ENCODE measurements around the gene SLC9A9.

SLC9A9 gene

GRCh38 chr3:143333367-143333766 is 514.9 kb downstream of the SLC9A9 start:
- no peak for ATAC-seq
- TF ChIP-seq PPARA (CRISPR knock-in tag; IDR thresholded peaks at IDR 0.05; ENCODE audit: borderline replicate concordance) (no peak), ZFP3 (CRISPR knock-in tag; IDR thresholded peaks at IDR 0.05) (no peak), RARB (CRISPR knock-in tag; IDR thresholded peaks at IDR 0.05) (no peak), ZFP30 (CRISPR knock-in tag; IDR thresholded peaks at IDR 0.05) (no peak), POU6F1 (CRISPR knock-in tag; IDR thresholded peaks at IDR 0.05; ENCODE audit: borderline replicate concordance, low read depth) (no peak), CSRNP3 (CRISPR knock-in tag; IDR thresholded peaks at IDR 0.05) (no peak), TOX (CRISPR knock-in tag; IDR thresholded peaks at IDR 0.05; ENCODE audit: borderline replicate concordance) (no peak), ARNTL (CRISPR knock-in tag; IDR thresholded peaks at IDR 0.05; ENCODE audit: borderline replicate concordance, low read depth) (no peak), ZC3H10 (CRISPR knock-in tag; IDR thresholded peaks at IDR 0.05) (no peak), SNAI2 (CRISPR knock-in tag; IDR thresholded peaks at IDR 0.05) (no peak), BACH2 (CRISPR knock-in tag; IDR thresholded peaks at IDR 0.05; ENCODE audit: borderline replicate concordance) (no peak), ISL1 (CRISPR knock-in tag; IDR thresholded peaks at IDR 0.05) (no peak), CREB5 (CRISPR knock-in tag; IDR thresholded peaks at IDR 0.05; ENCODE audit: low read depth) (no peak), ZNF8 (CRISPR knock-in tag; IDR thresholded peaks at IDR 0.05) (no peak), TCF4 (CRISPR knock-in tag; IDR thresholded peaks at IDR 0.05; ENCODE audit: borderline replicate concordance) (no peak), OSR1 (CRISPR knock-in tag; IDR thresholded peaks at IDR 0.05) (no peak)
- TF ChIP-seq, protein P1, sequence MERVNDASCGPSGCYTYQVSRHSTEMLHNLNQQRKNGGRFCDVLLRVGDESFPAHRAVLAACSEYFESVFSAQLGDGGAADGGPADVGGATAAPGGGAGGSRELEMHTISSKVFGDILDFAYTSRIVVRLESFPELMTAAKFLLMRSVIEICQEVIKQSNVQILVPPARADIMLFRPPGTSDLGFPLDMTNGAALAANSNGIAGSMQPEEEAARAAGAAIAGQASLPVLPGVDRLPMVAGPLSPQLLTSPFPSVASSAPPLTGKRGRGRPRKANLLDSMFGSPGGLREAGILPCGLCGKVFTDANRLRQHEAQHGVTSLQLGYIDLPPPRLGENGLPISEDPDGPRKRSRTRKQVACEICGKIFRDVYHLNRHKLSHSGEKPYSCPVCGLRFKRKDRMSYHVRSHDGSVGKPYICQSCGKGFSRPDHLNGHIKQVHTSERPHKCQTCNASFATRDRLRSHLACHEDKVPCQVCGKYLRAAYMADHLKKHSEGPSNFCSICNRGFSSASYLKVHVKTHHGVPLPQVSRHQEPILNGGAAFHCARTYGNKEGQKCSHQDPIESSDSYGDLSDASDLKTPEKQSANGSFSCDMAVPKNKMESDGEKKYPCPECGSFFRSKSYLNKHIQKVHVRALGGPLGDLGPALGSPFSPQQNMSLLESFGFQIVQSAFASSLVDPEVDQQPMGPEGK (CRISPR knock-in tag; IDR thresholded peaks at IDR 0.05; ENCODE audit: borderline replicate concordance), result no peak
- TF ChIP-seq, protein P2, sequence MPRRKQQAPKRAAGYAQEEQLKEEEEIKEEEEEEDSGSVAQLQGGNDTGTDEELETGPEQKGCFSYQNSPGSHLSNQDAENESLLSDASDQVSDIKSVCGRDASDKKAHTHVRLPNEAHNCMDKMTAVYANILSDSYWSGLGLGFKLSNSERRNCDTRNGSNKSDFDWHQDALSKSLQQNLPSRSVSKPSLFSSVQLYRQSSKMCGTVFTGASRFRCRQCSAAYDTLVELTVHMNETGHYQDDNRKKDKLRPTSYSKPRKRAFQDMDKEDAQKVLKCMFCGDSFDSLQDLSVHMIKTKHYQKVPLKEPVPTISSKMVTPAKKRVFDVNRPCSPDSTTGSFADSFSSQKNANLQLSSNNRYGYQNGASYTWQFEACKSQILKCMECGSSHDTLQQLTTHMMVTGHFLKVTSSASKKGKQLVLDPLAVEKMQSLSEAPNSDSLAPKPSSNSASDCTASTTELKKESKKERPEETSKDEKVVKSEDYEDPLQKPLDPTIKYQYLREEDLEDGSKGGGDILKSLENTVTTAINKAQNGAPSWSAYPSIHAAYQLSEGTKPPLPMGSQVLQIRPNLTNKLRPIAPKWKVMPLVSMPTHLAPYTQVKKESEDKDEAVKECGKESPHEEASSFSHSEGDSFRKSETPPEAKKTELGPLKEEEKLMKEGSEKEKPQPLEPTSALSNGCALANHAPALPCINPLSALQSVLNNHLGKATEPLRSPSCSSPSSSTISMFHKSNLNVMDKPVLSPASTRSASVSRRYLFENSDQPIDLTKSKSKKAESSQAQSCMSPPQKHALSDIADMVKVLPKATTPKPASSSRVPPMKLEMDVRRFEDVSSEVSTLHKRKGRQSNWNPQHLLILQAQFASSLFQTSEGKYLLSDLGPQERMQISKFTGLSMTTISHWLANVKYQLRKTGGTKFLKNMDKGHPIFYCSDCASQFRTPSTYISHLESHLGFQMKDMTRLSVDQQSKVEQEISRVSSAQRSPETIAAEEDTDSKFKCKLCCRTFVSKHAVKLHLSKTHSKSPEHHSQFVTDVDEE (CRISPR knock-in tag; IDR thresholded peaks at IDR 0.05), result no peak

GRCh38 chr3:143332026-143332425 is 516.2 kb downstream of the SLC9A9 start:
- ATAC-seq, result no peak
- no peak for TF ChIP-seq SNAI2 (CRISPR knock-in tag; IDR thresholded peaks at IDR 0.05)
- TF ChIP-seq ZNF70 (CRISPR knock-in tag; IDR thresholded peaks at IDR 0.05), result no peak
- TF ChIP-seq, protein P2 (CRISPR knock-in tag; IDR thresholded peaks at IDR 0.05), result no peak
- TF ChIP-seq BACH2 (CRISPR knock-in tag; IDR thresholded peaks at IDR 0.05; ENCODE audit: borderline replicate concordance), result no peak
- no peak for TF ChIP-seq ZNF565 (CRISPR knock-in tag; conservative IDR thresholded peaks at IDR 0.05; ENCODE audit: low read depth)
- TF ChIP-seq POU6F1 (CRISPR knock-in tag; IDR thresholded peaks at IDR 0.05; ENCODE audit: borderline replicate concordance, low read depth), result no peak
- TF ChIP-seq OSR1 (CRISPR knock-in tag; IDR thresholded peaks at IDR 0.05), result no peak
- TF ChIP-seq RARB (CRISPR knock-in tag; IDR thresholded peaks at IDR 0.05), result no peak
- no peak for TF ChIP-seq ZC3H10 (CRISPR knock-in tag; IDR thresholded peaks at IDR 0.05)
- TF ChIP-seq ZFP30 (CRISPR knock-in tag; IDR thresholded peaks at IDR 0.05), result no peak
- TF ChIP-seq ZNF8 (CRISPR knock-in tag; IDR thresholded peaks at IDR 0.05), result no peak
- TF ChIP-seq TCF4 (CRISPR knock-in tag; IDR thresholded peaks at IDR 0.05; ENCODE audit: borderline replicate concordance), result no peak
- TF ChIP-seq, protein P1 (CRISPR knock-in tag; IDR thresholded peaks at IDR 0.05; ENCODE audit: borderline replicate concordance), result no peak
- TF ChIP-seq GLIS3 (CRISPR knock-in tag; IDR thresholded peaks at IDR 0.05), result no peak
- TF ChIP-seq ESRRG (CRISPR knock-in tag; IDR thresholded peaks at IDR 0.05), result no peak
- TF ChIP-seq ZFP3 (CRISPR knock-in tag; IDR thresholded peaks at IDR 0.05), result no peak
- no peak for TF ChIP-seq ARNTL (CRISPR knock-in tag; IDR thresholded peaks at IDR 0.05; ENCODE audit: borderline replicate concordance, low read depth)
